ENCODE measurements around the gene AHDC1.

DNA sequence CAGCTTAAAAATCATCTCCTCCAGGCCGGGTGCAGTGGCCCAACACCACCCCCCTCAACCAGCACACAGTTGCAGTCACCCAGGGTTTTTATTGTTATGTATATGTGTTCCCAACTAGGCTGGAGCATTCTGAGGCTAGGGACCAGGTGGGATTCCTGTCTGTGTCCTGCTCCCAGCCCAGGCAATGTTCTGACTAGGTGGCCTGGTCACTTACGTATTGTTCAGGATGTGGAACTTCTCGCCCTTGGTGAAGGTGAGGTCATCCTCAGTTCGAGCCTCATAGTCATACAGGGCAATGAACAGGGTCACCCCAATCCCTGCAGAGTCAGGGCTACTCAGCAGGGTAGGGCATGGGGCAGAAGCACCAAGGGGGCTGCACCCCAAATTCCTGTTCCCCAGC is 18.9 kb upstream of the AHDC1 start:
- TF ChIP-seq, protein P1, sequence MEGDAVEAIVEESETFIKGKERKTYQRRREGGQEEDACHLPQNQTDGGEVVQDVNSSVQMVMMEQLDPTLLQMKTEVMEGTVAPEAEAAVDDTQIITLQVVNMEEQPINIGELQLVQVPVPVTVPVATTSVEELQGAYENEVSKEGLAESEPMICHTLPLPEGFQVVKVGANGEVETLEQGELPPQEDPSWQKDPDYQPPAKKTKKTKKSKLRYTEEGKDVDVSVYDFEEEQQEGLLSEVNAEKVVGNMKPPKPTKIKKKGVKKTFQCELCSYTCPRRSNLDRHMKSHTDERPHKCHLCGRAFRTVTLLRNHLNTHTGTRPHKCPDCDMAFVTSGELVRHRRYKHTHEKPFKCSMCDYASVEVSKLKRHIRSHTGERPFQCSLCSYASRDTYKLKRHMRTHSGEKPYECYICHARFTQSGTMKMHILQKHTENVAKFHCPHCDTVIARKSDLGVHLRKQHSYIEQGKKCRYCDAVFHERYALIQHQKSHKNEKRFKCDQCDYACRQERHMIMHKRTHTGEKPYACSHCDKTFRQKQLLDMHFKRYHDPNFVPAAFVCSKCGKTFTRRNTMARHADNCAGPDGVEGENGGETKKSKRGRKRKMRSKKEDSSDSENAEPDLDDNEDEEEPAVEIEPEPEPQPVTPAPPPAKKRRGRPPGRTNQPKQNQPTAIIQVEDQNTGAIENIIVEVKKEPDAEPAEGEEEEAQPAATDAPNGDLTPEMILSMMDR (IDR thresholded peaks at IDR 0.05; ENCODE audit: borderline replicate concordance, extremely low read depth, low read length, poor library complexity, severe bottlenecking) = no peak
- TF ChIP-seq EZH2 (IDR thresholded peaks at IDR 0.05; ENCODE audit: borderline replicate concordance, low read depth, low read length, severe bottlenecking) = no peak
